ENCODE results near the gene SLC8A1. TPM values are rescaled to one million over a fixed set of nuclear protein-coding genes. Genes with fewer than 3 reads are reported as not detected.

SLC8A1 gene
- total and polyA plus RNA-seq, 9 donors: 1.3 to 19.7 (median 7.7) TPM

DNA sequence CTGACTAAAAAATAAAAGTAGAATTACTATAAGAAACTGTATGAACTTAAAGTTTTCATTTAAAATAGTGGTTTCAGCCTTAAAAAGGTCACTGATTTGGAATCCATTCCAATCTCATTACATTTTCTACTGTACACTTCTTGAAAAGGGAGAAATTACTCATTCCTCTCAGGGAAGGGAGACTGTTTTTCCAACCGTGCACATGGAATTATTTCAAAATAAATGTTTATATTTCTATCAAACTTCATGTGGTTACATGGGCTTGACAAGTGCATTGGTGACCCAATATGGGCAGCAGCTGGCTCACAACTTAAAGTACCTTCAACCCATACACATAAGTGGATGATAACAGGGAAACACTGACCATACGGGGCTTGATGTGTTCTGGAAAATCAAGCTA is 348.3 kb downstream of the SLC8A1 start:
- Histone ChIP-seq H3K27ac (no peak overlapping the region), H3K36me3 (no peaks in the 10 kb centered on the region), H3K9me3 (no peaks in the 10 kb centered on the region), H3K27me3 (no peaks in the 10 kb centered on the region), H3K4me1 (ENCODE audit: insufficient read depth) (peaks cover 1% of the 10 kb centered on the region), H3K4me3 (no peak overlapping the region)
- intact Hi-C loops (cut with DNase I): no loop called here
- 28 to 33% (median 30%) methylated on average over 2 of the region's 2 CpGs for WGBS, 3 donors
- DNase-seq: no peak
- TF ChIP-seq POLR2A (IDR thresholded peaks at IDR 0.05) (no peak), EP300 (IDR thresholded peaks at IDR 0.05) (no peak)
- TF ChIP-seq, protein P1, sequence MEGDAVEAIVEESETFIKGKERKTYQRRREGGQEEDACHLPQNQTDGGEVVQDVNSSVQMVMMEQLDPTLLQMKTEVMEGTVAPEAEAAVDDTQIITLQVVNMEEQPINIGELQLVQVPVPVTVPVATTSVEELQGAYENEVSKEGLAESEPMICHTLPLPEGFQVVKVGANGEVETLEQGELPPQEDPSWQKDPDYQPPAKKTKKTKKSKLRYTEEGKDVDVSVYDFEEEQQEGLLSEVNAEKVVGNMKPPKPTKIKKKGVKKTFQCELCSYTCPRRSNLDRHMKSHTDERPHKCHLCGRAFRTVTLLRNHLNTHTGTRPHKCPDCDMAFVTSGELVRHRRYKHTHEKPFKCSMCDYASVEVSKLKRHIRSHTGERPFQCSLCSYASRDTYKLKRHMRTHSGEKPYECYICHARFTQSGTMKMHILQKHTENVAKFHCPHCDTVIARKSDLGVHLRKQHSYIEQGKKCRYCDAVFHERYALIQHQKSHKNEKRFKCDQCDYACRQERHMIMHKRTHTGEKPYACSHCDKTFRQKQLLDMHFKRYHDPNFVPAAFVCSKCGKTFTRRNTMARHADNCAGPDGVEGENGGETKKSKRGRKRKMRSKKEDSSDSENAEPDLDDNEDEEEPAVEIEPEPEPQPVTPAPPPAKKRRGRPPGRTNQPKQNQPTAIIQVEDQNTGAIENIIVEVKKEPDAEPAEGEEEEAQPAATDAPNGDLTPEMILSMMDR (IDR thresholded peaks at IDR 0.05): no peak

DNA sequence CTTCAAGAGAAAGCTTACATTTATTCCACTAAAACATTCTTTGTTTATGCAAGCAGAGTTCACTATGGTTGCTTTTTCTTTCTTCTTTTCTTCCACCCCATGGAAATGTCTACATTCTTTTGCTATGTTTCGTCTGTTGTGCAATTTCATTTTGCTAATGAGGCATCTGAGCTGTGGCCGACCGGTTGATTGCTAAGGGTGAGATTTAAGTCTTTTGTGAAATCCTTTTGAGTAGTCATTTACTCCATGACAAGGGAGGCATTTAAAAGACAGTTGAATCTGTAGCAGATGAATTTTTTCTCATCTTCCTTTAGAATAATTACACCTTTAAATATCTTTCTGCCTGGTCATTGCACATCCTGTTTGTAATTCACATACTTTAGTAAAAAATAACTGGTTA is 348.7 kb downstream of the SLC8A1 start:
- no peaks in the 10 kb centered on the region for H3K36me3 ChIP-seq
- intact Hi-C loops (cut with DNase I): no loop called here
- DNase-seq: no peak
- peaks cover 1% of the 10 kb centered on the region for H3K4me1 ChIP-seq (ENCODE audit: insufficient read depth)
- WGBS, 3 donors: 3 to 13% (median 10%) methylated on average over 3 of the region's 3 CpGs
- TF ChIP-seq EP300 (IDR thresholded peaks at IDR 0.05) (no peak), POLR2A (IDR thresholded peaks at IDR 0.05) (no peak)
- TF ChIP-seq, protein P1 (IDR thresholded peaks at IDR 0.05): no peak
- no peak overlapping the region for H3K4me3 ChIP-seq
- H3K9me3 ChIP-seq: no peaks in the 10 kb centered on the region
- H3K27me3 ChIP-seq: no peaks in the 10 kb centered on the region
- H3K27ac ChIP-seq: no peak overlapping the region

DNA sequence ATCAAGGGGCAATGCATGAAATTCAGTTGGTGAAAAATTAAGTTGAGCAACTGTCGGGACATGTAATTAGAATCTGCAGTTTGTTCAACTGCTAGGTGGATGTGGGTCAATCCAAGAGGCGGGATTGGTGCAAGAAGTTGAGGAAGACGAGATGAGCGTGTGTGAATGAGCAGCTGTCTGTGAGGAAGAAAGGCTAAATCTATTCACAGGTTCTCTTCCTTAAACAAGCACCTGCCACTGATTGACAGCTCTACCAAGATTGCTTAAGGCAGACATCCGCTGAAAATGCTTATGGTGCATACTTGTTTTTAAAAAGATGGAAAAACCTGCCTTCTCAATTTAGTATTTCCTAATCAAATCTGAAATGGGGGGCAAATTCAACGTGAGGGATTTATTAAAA is 349.4 kb downstream of the SLC8A1 start:
- no peaks in the 10 kb centered on the region for H3K9me3 ChIP-seq
- 81 to 88% (median 83%) methylated on average over 6 of the region's 6 CpGs for WGBS, 3 donors
- intact Hi-C loops (cut with DNase I): no loop called here
- no peaks in the 10 kb centered on the region for H3K27me3 ChIP-seq
- TF ChIP-seq, protein P1 (IDR thresholded peaks at IDR 0.05): no peak
- TF ChIP-seq EP300 (IDR thresholded peaks at IDR 0.05) (no peak), POLR2A (IDR thresholded peaks at IDR 0.05) (no peak)
- H3K36me3 ChIP-seq: no peaks in the 10 kb centered on the region
- no peak overlapping the region for H3K27ac ChIP-seq
- DNase-seq: no peak
- peaks cover 1% of the 10 kb centered on the region for H3K4me1 ChIP-seq (ENCODE audit: insufficient read depth)
- H3K4me3 ChIP-seq: no peak overlapping the region

DNA sequence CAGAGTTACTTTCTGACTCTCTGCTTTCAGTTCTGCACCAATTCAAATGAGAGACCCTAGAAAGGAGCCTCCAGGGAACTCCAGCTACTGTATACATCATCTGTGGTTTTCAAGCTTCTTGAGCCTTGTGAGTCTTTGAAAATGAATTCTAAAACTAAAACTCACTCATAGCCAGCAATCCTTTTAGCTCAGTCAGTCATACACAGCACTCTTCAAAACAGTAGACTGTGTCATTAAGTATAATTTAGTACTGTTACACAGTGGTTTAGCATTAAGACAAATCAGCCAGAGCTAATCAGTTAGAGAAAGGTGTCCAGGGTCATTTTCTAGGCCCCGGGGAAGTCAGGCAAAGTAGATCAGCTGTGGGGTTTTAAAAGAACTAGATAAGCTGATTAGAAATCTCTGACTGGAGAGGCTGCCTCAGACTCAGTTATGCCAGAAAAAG is 350.7 kb downstream of the SLC8A1 start:
- Histone ChIP-seq H3K4me1 (ENCODE audit: insufficient read depth) (peaks cover 4% of the 10 kb centered on the region), H3K27ac (no peak overlapping the region), H3K4me3 (no peak overlapping the region), H3K36me3 (no peaks in the 10 kb centered on the region), H3K27me3 (no peaks in the 10 kb centered on the region), H3K9me3 (no peaks in the 10 kb centered on the region)
- 12 to 54% (median 37%) methylated on average over 1 of the region's 1 CpG for WGBS, 3 donors
- intact Hi-C loops (cut with DNase I): no loop called here
- DNase-seq: no peak
- TF ChIP-seq, protein P1 (IDR thresholded peaks at IDR 0.05): no peak
- TF ChIP-seq POLR2A (IDR thresholded peaks at IDR 0.05) (no peak), EP300 (IDR thresholded peaks at IDR 0.05) (no peak)
